Duodenal mucosa (tissue), 2 donors: ENCODE data around the gene MMP20.

Experiments
- H3K27ac ChIP-seq: one replicate; pipeline ENCODE4 v1.7.0; 2013; ENCODE audit warnings: low read depth, low read length
- H3K27me3 ChIP-seq, 2 donors: one replicate each; pipeline ENCODE4 v1.7.0; 2013; ENCODE audit warnings: low read length in 2 of 2, control low read depth in 1 of 2; ENCODE audit not compliant: insufficient read depth in 2 of 2, control insufficient read depth in 1 of 2
- H3K36me3 ChIP-seq, 2 donors: one replicate each; pipeline ENCODE4 v1.7.0; 2013; ENCODE audit warnings: low read length in 2 of 2, control low read depth in 1 of 2; ENCODE audit not compliant: insufficient read depth in 2 of 2, control insufficient read depth in 1 of 2
- H3K4me1 ChIP-seq, 2 donors: one replicate each; pipeline ENCODE4 v1.7.0; 2013; ENCODE audit warnings: low read length in 2 of 2, control low read depth in 1 of 2; ENCODE audit not compliant: insufficient read depth in 2 of 2, control insufficient read depth in 1 of 2
- H3K4me3 ChIP-seq, 2 donors: one replicate each; pipeline ENCODE4 v1.7.0; 2013; ENCODE audit warnings: low read length in 2 of 2, low read depth in 1 of 2
- H3K9ac ChIP-seq, 2 donors: one replicate each; pipeline ENCODE4 v1.7.0; 2013; ENCODE audit warnings: low read length in 2 of 2, low read depth in 1 of 2
- H3K9me3 ChIP-seq, 2 donors: one replicate each; pipeline ENCODE4 v1.7.0; 2013; ENCODE audit warnings: low read length in 2 of 2, control low read depth in 1 of 2; ENCODE audit not compliant: control insufficient read depth in 1 of 2

Gene MMP20

DNA sequence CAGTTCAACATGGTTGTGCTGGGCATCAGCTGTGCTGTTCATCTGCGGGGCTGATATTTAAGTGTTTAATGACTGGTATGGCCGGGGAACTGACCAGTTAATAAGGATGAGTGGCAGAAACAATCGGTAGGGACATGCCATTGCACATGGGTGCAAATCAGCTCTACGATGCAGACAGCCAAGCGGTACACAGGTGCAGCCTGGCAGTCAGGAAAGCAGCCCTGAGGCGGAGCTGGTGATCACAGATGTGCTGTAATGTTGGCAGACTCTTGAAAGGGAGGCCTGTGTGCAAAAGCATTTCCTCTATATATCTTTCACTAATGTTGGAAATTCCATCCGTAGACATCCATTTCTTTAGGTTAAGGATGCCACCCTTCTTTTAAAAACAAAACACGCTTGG lies 1.1 kb downstream of the MMP20 start:
- H3K9me3 ChIP-seq: no peaks in the 10 kb centered on the region
- H3K27ac ChIP-seq: no peak overlapping the region
- no peak overlapping the region for H3K9ac ChIP-seq
- H3K27me3 ChIP-seq: no peaks in the 10 kb centered on the region
- no peaks in the 10 kb centered on the region for H3K36me3 ChIP-seq
- no peak overlapping the region for H3K4me3 ChIP-seq
- H3K4me1 ChIP-seq: no peaks in the 10 kb centered on the region

GRCh38 chr11:102623128-102623527 lies 2.0 kb downstream of the MMP20 start:
- Histone ChIP-seq H3K9ac (no peak overlapping the region), H3K4me3 (no peak overlapping the region), H3K27ac (no peak overlapping the region), H3K4me1 (no peaks in the 10 kb centered on the region), H3K27me3 (no peaks in the 10 kb centered on the region), H3K9me3 (no peaks in the 10 kb centered on the region), H3K36me3 (no peaks in the 10 kb centered on the region)

DNA sequence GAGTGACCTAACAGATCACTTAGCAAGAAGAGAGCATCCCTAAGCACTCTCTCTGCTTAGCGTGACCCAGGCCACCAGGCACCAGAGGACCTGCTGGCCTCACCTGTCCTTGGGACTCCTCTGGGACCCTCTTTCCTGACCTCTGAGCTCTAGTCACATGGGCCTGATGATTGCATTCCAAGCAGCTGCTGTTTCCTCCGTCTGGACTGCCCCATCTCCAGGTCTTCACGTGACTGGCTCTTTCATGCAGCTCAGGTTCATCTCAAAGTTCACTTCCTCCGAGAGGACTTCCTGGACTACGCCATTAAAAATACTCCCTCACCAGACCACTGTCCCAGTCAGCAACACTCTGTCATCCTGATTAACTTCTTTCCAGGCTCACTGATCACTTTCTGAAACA lies 2.9 kb downstream of the MMP20 start:
- Histone ChIP-seq H3K4me1 (no peaks in the 10 kb centered on the region), H3K4me3 (no peak overlapping the region), H3K27ac (no peak overlapping the region), H3K9me3 (no peaks in the 10 kb centered on the region), H3K9ac (no peak overlapping the region), H3K36me3 (no peaks in the 10 kb centered on the region), H3K27me3 (no peaks in the 10 kb centered on the region)

GRCh38 chr11:102620818-102621561 lies 4.1 kb downstream of the MMP20 start:
- Histone ChIP-seq H3K4me1 (no peaks in the 10 kb centered on the region), H3K4me3 (no peak overlapping the region), H3K27me3 (no peaks in the 10 kb centered on the region), H3K9ac (no peak overlapping the region), H3K27ac (no peak overlapping the region), H3K36me3 (no peaks in the 10 kb centered on the region), H3K9me3 (no peaks in the 10 kb centered on the region)

DNA sequence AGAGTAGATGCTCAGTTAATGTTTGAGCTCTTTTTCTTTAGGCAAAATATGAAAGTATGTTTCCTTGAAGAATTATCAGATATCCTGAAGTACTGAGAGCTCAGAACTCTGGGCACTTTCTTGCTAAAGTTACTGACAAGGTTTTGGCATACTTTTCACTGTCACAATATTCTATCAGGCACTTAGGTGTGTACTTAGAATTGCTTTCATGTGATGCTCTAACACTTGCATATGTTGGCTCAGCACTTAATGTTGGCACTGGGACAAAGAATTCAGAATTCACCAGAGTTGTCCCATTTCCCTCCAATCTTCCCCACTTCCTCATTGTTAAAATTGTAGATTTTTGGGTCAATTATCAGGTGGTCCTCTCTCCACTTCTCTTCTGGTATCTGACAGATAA lies 5.0 kb downstream of the MMP20 start:
- H3K4me1 ChIP-seq: no peaks in the 10 kb centered on the region
- H3K27ac ChIP-seq: no peak overlapping the region
- H3K4me3 ChIP-seq: no peak overlapping the region
- H3K36me3 ChIP-seq: no peaks in the 10 kb centered on the region
- H3K9ac ChIP-seq: no peak overlapping the region
- H3K27me3 ChIP-seq: no peaks in the 10 kb centered on the region
- no peaks in the 10 kb centered on the region for H3K9me3 ChIP-seq

- peaks cover 0 to 9% of the 10 kb centered on the region in 2 donors for H3K4me1 ChIP-seq
- no peaks in the 10 kb centered on the region for H3K9me3 ChIP-seq
- no peaks in the 10 kb centered on the region for H3K36me3 ChIP-seq
- H3K4me3 ChIP-seq: no peak overlapping the region
- H3K27ac ChIP-seq: no peak overlapping the region
- no peaks in the 10 kb centered on the region for H3K27me3 ChIP-seq
- no peak overlapping the region for H3K9ac ChIP-seq
Measured at GRCh38 chr11:102617466-102618008, 7.6 kb downstream of the MMP20 start.

GRCh38 chr11:102615894-102616432 lies 9.2 kb downstream of the MMP20 start:
- Histone ChIP-seq H3K9me3 (no peaks in the 10 kb centered on the region), H3K9ac (no peak overlapping the region), H3K4me1 (peaks cover 0 to 9% of the 10 kb centered on the region in 2 donors), H3K36me3 (no peaks in the 10 kb centered on the region), H3K27ac (no peak overlapping the region), H3K4me3 (no peak overlapping the region), H3K27me3 (no peaks in the 10 kb centered on the region)

- Histone ChIP-seq H3K9ac (no peak overlapping the region), H3K9me3 (no peaks in the 10 kb centered on the region), H3K27ac (no peak overlapping the region), H3K27me3 (no peaks in the 10 kb centered on the region), H3K4me3 (no peak overlapping the region), H3K4me1 (peaks cover 0 to 9% of the 10 kb centered on the region in 2 donors), H3K36me3 (no peaks in the 10 kb centered on the region)
Measured at GRCh38 chr11:102615077-102615893, 9.8 kb downstream of the MMP20 start.

DNA sequence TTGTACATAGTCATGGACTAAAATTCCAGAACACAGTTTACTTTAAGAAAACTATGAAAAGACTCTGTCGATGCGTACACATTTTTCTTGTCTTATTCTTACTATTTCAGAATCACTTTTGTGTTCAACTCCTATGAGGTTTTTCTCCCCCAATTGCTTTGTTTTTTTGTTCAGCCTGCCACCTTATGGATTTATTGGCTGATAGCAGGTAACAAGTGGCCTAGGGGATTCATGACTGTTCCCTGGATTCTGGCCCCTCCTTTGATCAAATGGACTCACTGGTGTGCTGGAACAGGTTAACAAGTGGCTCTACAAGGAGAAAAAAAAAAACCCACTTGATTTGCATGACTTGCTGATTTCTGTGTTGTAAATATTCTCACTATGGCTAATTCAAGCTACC lies 10.6 kb downstream of the MMP20 start:
- Histone ChIP-seq H3K36me3 (no peaks in the 10 kb centered on the region), H3K9me3 (no peaks in the 10 kb centered on the region), H3K4me3 (no peak overlapping the region), H3K27me3 (no peaks in the 10 kb centered on the region), H3K4me1 (peaks cover 0 to 13% of the 10 kb centered on the region in 2 donors), H3K27ac (no peak overlapping the region), H3K9ac (no peak overlapping the region)

DNA sequence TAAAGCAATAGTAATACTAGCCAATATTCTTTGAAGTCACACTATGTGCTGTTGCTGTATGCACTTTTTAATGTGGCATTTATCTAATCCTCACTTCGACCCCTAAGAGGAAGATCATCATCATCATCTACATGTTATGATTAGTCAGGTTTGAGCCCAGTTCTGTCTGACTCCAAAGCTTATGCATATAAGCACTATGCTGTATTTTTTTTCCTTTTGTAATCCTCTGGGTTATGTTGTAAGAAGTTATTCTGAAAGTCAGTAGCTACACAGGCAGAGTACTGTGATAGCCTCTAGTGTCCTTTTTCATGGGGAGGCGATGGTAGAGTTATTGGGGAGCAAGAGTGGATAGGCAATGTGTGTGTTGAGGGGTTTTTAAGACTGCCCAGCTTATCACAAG lies 11.1 kb downstream of the MMP20 start:
- Histone ChIP-seq H3K4me3 (no peak overlapping the region), H3K9me3 (no peaks in the 10 kb centered on the region), H3K27ac (no peak overlapping the region), H3K4me1 (peaks cover 0 to 13% of the 10 kb centered on the region in 2 donors), H3K9ac (no peak overlapping the region), H3K27me3 (no peaks in the 10 kb centered on the region), H3K36me3 (no peaks in the 10 kb centered on the region)
